H1 (cell line): ENCODE measurements around the gene FAM186B. TPM values are rescaled to one million over a fixed set of nuclear protein-coding genes. Genes with fewer than 3 reads are reported as not detected.

Experiments
- BRCA1 ChIP-seq: IDR thresholded peaks from 2 replicates; pipeline ENCODE4 v1.6.1; 2012; ENCODE audit warnings: low read depth, low read length, improper control_type of control experiment
- NANOG ChIP-seq: IDR thresholded peaks from 2 replicates; pipeline ENCODE4 v1.6.1; 2011; ENCODE audit warnings: low read length, low read depth, mild to moderate bottlenecking, inconsistent platforms; ENCODE audit not compliant: insufficient read depth, poor library complexity, severe bottlenecking
- POLR2AphosphoS5 ChIP-seq: IDR thresholded peaks from 2 replicates; pipeline ENCODE4 v1.6.1; 2011; ENCODE audit warnings: low read depth, low read length
- POU5F1 ChIP-seq: IDR thresholded peaks from 2 replicates; pipeline ENCODE4 v1.6.1; 2011; ENCODE audit warnings: low read depth, mild to moderate bottlenecking, low read length, moderate library complexity
- SIRT6 ChIP-seq: IDR thresholded peaks from one replicate; pipeline ENCODE4 v1.7.1; 2012; ENCODE audit warnings: low read length, inconsistent platforms
- SP4 ChIP-seq: IDR thresholded peaks from 2 replicates; pipeline ENCODE4 v1.6.1; 2012; ENCODE audit warnings: low read length, inconsistent platforms
- TCF12 ChIP-seq: IDR thresholded peaks from 2 replicates; pipeline ENCODE4 v1.6.1; 2011; ENCODE audit warnings: low read depth, mild to moderate bottlenecking, low read length
- YY1 ChIP-seq: IDR thresholded peaks from 2 replicates; pipeline ENCODE4 v1.6.1; 2011; ENCODE audit warnings: low read depth, mild to moderate bottlenecking, low read length
- polyA plus RNA-seq, 7 experiments: library from polyadenylated mRNA; depleted of rRNA in 3 of 7; stranded (reverse) in 5 of 7; unstranded in 2 of 7; fragments of >200 nt in 5 of 7; fragments of 200-250 nt in 2 of 7; gene quantifications; 1 replicate in 5 of 7; 2 replicates in 1 of 7; 4 replicates in 1 of 7; pipeline versions ENCODE4 v1.2.1 to v1.2.3, GENCODE V29; 2011 to 2013; ENCODE audit warnings: missing spikeins in 2 of 7, mixed read lengths in 2 of 7
- total RNA-seq: library from RNA; stranded (reverse); fragmentation: NEBNext Ultra II Directional; extraction: Animal tissue kit (Norgen Biotek cat#: 25700); gene quantifications from 2 replicates; pipeline ENCODE4 v1.2.1, GENCODE V29; 2021
- TF ChIP-seq, protein P1 (sequence below): fragments of 300-600 bp; sonication (generic); IDR thresholded peaks from 2 replicates; pipeline ENCODE4 v1.7.1; 2012; ENCODE audit warnings: low read length, moderate library complexity, mild to moderate bottlenecking, inconsistent platforms; ENCODE audit not compliant: insufficient replicate concordance
- TF ChIP-seq, protein P2 (sequence below): IDR thresholded peaks from 2 replicates; pipeline ENCODE4 v1.6.1; 2012; ENCODE audit warnings: inconsistent platforms

FAM186B gene
- total and polyA plus RNA-seq, 2 of the 8 experiments (the other 6 are each of a cell fraction or from before 2014, with no cell fraction given): 0.12 to 0.73 TPM

DNA sequence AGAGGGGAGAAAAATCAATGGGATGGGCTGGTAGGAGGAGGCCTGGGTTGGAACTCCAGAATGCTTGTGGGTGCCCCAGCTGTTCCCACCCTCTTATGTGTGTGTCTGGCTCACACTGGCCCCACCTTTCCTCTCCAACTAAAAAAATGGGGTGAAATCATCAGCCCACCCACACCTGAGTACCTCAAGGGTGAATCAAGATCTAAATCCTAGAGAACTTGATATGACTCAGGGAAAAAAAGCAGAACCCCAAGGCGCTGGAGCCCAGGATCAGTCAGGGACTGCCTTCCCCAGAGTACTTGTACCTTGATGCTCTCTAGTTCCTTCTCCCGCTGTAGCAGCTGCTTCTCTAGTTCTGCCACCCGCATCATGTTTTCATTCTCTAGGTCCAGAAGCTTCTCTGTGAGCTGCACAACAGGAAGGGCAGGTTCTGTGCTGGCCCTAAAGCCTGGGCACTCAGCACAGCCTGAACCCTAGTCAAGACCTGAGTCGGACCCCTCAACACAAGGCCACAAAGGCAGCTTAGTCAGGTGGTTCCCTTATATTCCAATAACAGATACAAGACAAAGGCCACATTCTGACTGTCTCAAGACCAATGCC is 47.6 kb upstream of the FAM186B start (continued):
- TF ChIP-seq, protein P1, sequence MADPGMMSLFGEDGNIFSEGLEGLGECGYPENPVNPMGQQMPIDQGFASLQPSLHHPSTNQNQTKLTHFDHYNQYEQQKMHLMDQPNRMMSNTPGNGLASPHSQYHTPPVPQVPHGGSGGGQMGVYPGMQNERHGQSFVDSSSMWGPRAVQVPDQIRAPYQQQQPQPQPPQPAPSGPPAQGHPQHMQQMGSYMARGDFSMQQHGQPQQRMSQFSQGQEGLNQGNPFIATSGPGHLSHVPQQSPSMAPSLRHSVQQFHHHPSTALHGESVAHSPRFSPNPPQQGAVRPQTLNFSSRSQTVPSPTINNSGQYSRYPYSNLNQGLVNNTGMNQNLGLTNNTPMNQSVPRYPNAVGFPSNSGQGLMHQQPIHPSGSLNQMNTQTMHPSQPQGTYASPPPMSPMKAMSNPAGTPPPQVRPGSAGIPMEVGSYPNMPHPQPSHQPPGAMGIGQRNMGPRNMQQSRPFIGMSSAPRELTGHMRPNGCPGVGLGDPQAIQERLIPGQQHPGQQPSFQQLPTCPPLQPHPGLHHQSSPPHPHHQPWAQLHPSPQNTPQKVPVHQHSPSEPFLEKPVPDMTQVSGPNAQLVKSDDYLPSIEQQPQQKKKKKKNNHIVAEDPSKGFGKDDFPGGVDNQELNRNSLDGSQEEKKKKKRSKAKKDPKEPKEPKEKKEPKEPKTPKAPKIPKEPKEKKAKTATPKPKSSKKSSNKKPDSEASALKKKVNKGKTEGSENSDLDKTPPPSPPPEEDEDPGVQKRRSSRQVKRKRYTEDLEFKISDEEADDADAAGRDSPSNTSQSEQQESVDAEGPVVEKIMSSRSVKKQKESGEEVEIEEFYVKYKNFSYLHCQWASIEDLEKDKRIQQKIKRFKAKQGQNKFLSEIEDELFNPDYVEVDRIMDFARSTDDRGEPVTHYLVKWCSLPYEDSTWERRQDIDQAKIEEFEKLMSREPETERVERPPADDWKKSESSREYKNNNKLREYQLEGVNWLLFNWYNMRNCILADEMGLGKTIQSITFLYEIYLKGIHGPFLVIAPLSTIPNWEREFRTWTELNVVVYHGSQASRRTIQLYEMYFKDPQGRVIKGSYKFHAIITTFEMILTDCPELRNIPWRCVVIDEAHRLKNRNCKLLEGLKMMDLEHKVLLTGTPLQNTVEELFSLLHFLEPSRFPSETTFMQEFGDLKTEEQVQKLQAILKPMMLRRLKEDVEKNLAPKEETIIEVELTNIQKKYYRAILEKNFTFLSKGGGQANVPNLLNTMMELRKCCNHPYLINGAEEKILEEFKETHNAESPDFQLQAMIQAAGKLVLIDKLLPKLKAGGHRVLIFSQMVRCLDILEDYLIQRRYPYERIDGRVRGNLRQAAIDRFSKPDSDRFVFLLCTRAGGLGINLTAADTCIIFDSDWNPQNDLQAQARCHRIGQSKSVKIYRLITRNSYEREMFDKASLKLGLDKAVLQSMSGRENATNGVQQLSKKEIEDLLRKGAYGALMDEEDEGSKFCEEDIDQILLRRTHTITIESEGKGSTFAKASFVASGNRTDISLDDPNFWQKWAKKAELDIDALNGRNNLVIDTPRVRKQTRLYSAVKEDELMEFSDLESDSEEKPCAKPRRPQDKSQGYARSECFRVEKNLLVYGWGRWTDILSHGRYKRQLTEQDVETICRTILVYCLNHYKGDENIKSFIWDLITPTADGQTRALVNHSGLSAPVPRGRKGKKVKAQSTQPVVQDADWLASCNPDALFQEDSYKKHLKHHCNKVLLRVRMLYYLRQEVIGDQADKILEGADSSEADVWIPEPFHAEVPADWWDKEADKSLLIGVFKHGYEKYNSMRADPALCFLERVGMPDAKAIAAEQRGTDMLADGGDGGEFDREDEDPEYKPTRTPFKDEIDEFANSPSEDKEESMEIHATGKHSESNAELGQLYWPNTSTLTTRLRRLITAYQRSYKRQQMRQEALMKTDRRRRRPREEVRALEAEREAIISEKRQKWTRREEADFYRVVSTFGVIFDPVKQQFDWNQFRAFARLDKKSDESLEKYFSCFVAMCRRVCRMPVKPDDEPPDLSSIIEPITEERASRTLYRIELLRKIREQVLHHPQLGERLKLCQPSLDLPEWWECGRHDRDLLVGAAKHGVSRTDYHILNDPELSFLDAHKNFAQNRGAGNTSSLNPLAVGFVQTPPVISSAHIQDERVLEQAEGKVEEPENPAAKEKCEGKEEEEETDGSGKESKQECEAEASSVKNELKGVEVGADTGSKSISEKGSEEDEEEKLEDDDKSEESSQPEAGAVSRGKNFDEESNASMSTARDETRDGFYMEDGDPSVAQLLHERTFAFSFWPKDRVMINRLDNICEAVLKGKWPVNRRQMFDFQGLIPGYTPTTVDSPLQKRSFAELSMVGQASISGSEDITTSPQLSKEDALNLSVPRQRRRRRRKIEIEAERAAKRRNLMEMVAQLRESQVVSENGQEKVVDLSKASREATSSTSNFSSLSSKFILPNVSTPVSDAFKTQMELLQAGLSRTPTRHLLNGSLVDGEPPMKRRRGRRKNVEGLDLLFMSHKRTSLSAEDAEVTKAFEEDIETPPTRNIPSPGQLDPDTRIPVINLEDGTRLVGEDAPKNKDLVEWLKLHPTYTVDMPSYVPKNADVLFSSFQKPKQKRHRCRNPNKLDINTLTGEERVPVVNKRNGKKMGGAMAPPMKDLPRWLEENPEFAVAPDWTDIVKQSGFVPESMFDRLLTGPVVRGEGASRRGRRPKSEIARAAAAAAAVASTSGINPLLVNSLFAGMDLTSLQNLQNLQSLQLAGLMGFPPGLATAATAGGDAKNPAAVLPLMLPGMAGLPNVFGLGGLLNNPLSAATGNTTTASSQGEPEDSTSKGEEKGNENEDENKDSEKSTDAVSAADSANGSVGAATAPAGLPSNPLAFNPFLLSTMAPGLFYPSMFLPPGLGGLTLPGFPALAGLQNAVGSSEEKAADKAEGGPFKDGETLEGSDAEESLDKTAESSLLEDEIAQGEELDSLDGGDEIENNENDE: no peak
- no peak for TF ChIP-seq NANOG
- TF ChIP-seq SP4: no peak
- no peak for TF ChIP-seq POLR2AphosphoS5
- TF ChIP-seq, protein P2, sequence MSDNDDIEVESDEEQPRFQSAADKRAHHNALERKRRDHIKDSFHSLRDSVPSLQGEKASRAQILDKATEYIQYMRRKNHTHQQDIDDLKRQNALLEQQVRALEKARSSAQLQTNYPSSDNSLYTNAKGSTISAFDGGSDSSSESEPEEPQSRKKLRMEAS: no peak
- TF ChIP-seq BRCA1: no peak
- no peak for TF ChIP-seq SIRT6
- no peak for TF ChIP-seq TCF12
- no peak for TF ChIP-seq POU5F1
- TF ChIP-seq YY1: no peak
